GM06990 (cell line): Measurements from ENCODE around the gene OR2AK2.

Experiments
- DNase-seq: peaks from one replicate; pipeline ENCODE4 v3.0.0-alpha.2; 2011; ENCODE audit not compliant: insufficient read length; ENCODE audit errors: extremely low read depth
- H3K27me3 ChIP-seq: replicated peaks from 2 replicates; pipeline ENCODE4 v1.6.0; 2011; ENCODE audit warnings: low read length; ENCODE audit not compliant: control insufficient read depth, insufficient read depth
- H3K36me3 ChIP-seq: 2 replicates; pipeline ENCODE4 v1.5.1; 2011; ENCODE audit warnings: low read length; ENCODE audit not compliant: control insufficient read depth, insufficient read depth
- H3K4me3 ChIP-seq: replicated peaks from 2 replicates; pipeline ENCODE4 v1.5.1; 2011; ENCODE audit warnings: low read depth, mild to moderate bottlenecking, control low read depth, low read length
- TF ChIP-seq, protein P1 (sequence below): IDR thresholded peaks from 2 replicates; pipeline ENCODE4 v1.5.1; 2011; ENCODE audit warnings: low read length, control low read depth, mild to moderate bottlenecking, inconsistent platforms; ENCODE audit not compliant: insufficient read depth, poor library complexity, severe bottlenecking

Gene OR2AK2, protein sequence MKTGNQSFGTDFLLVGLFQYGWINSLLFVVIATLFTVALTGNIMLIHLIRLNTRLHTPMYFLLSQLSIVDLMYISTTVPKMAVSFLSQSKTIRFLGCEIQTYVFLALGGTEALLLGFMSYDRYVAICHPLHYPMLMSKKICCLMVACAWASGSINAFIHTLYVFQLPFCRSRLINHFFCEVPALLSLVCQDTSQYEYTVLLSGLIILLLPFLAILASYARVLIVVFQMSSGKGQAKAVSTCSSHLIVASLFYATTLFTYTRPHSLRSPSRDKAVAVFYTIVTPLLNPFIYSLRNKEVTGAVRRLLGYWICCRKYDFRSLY

DNA sequence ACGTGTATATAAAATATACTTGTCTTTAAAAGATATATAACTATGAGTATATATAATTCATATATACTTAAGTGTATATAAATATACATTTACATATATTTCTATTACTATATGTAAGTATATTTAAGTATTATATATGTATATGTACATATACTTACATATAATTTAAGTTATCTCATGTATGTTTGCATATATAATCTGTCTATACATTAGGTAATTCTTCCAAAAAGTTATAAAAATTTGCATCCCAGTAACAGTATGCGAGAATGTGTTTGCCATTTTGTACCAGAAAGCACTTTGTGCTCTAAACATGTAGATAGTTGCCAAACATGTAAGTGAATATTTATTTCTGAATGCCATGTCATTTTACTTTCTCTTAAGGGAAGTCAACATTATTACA is at the start of gene OR2AK2:
TSS of gene OR2AK2 (plus strand) at position 301 of the 400 bp plus-strand sequence. CDS start 144 bp downstream, outside the sequence.
- Histone ChIP-seq H3K27me3 (no peaks in the 10 kb centered on the region), H3K4me3 (no peak within 1 kb of the TSS), H3K36me3 (no peaks in the 10 kb centered on the region)
- no peak for DNase-seq
- TF ChIP-seq, protein P1, sequence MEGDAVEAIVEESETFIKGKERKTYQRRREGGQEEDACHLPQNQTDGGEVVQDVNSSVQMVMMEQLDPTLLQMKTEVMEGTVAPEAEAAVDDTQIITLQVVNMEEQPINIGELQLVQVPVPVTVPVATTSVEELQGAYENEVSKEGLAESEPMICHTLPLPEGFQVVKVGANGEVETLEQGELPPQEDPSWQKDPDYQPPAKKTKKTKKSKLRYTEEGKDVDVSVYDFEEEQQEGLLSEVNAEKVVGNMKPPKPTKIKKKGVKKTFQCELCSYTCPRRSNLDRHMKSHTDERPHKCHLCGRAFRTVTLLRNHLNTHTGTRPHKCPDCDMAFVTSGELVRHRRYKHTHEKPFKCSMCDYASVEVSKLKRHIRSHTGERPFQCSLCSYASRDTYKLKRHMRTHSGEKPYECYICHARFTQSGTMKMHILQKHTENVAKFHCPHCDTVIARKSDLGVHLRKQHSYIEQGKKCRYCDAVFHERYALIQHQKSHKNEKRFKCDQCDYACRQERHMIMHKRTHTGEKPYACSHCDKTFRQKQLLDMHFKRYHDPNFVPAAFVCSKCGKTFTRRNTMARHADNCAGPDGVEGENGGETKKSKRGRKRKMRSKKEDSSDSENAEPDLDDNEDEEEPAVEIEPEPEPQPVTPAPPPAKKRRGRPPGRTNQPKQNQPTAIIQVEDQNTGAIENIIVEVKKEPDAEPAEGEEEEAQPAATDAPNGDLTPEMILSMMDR, result no peak

DNA sequence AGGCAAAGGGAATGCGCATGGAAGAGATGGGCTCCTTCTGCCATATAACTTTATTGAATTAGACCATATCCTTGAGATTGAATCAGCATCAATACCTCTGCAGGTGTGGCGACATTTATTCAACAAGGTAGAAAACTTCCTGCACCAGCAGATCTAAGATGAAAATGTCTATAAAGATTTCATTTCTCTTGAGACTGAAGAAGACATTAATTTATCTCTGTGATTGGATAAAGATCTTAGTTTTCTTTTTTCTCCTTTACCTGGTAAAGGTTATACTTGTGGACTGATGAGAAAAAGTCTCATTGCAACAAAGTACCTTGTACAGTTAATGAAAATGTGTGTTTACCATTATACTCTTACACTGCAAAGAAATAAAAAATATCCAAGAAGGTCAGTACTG is 45.1 kb upstream of the OR2AK2 start, which contains the start of gene OR2T8:
TSS of gene OR2T8 (plus strand) at position 301 of the 400 bp plus-strand sequence. CDS start 766 bp downstream, outside the sequence.
- TF ChIP-seq, protein P1, result no peak
- Histone ChIP-seq H3K4me3 (no peak within 1 kb of the TSS), H3K27me3 (no peaks in the 10 kb centered on the region), H3K36me3 (no peaks in the 10 kb centered on the region)
- no peak for DNase-seq

DNA sequence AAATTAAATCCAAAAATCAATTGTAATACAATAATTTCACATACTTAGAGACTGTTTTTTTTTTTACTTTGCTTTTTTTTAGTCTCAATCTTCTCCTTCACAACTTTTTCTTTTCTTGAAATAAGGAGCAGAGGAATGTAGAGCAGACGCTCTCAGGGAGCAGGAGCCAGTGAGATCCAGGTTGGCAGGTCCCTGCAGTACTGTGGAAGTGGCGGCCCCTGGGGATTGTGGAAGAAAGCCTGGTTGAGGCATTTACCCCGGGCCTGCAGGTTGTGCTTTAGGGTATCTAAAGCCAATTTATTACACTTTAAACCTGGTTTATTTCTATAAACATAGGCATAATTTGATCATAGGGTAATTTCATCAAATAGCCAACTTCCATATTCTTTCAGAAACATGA is 41.1 kb upstream of the OR2AK2 start:
- DNase-seq, result no peak
- TF ChIP-seq, protein P1, result no peak
- H3K27me3 ChIP-seq, result no peaks in the 10 kb centered on the region
- H3K36me3 ChIP-seq, result no peaks in the 10 kb centered on the region
- no peak overlapping the region for H3K4me3 ChIP-seq

DNA sequence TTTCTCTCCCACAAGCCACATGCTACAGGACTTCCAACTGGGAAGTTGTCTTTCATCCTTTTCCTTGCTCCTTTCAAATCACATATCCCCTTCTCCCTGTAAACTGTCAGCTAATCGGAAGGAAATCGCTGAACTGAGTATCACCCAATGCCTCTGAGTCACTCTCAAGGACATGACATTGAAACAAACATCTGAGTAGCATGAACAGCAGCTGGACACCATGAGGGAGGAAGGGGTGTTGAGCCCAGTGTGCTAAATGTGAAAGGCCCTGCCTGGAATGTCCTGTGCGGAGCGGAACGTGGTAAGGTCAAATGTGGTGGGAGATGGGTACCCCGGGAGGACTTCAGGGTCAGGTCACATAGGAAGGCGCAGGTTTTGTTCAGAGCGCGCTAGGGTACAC is 40.2 kb upstream of the OR2AK2 start, which contains the start of gene OR2AJ1:
TSS of gene OR2AJ1 (plus strand) at position 22 of the 400 bp plus-strand sequence. CDS start 8,880 bp downstream, outside the sequence.
- no peak for DNase-seq
- Histone ChIP-seq H3K36me3 (no peaks in the 10 kb centered on the region), H3K27me3 (no peaks in the 10 kb centered on the region), H3K4me3 (no peak within 1 kb of the TSS)
- TF ChIP-seq, protein P1, result no peak

DNA sequence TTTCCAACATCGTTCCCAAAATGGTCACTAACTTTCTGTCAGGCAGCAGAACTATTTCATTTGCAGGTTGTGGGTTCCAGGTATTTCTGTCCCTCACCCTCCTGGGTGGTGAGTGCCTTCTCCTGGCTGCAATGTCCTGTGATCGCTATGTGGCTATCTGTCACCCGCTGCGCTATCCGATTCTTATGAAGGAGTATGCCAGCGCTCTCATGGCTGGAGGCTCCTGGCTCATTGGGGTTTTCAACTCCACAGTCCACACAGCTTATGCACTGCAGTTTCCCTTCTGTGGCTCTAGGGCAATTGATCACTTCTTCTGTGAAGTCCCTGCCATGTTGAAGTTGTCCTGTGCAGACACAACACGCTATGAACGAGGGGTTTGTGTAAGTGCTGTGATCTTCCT is 31.0 kb upstream of the OR2AK2 start:
- no peak for DNase-seq
- TF ChIP-seq, protein P1, result no peak
- Histone ChIP-seq H3K4me3 (no peak overlapping the region), H3K27me3 (no peaks in the 10 kb centered on the region), H3K36me3 (no peaks in the 10 kb centered on the region)
